HG02981 (cell line): ENCODE results near the gene PCNX2.
A peak's percentile ranks its signal among the peaks of the same experiment; 100 is the strongest.
"Not testable (repeated sequence)": the region's sequence is repeated elsewhere in the genome, so short reads cannot be mapped to it uniquely, and the experiment has no call there.

Experiments used
- ATAC-seq: cut with Tn5 transposase; IDR thresholded peaks from one replicate; pipeline ENCODE4 v1.9.1; 2021; ENCODE audit warnings: mild to moderate bottlenecking, moderate library complexity; ENCODE audit not compliant: unreplicated experiment

Gene PCNX2

GRCh38 chr1:233107716-233108130, 187.8 kb downstream of the PCNX2 start:
- ATAC-seq: not testable (repeated sequence)

- no peak for ATAC-seq
These were observed 188.3 kb downstream of the PCNX2 start for GRCh38 chr1:233107130-233107660.

- ATAC-seq: no peak
These were observed 190.3 kb downstream of the PCNX2 start for GRCh38 chr1:233105225-233105624.

GRCh38 chr1:233102341-233102740, 193.2 kb downstream of the PCNX2 start:
- ATAC-seq: peak; percentile 43

- no peak for ATAC-seq
These were observed 197.5 kb downstream of the PCNX2 start for GRCh38 chr1:233097959-233098580.

GRCh38 chr1:233097546-233097945, 198.0 kb downstream of the PCNX2 start:
- ATAC-seq: no peak

GRCh38 chr1:233094691-233095090, 200.8 kb downstream of the PCNX2 start:
- no peak for ATAC-seq

- ATAC-seq: no peak
These were observed 201.3 kb downstream of the PCNX2 start for GRCh38 chr1:233094269-233094668.

GRCh38 chr1:233090746-233091494, 204.6 kb downstream of the PCNX2 start:
- no peak for ATAC-seq

- no peak for ATAC-seq
These were observed 206.3 kb downstream of the PCNX2 start for GRCh38 chr1:233089251-233089650.

- no peak for ATAC-seq
These were observed 206.9 kb downstream of the PCNX2 start for GRCh38 chr1:233088613-233089012.

- ATAC-seq: no peak
These were observed 208.3 kb downstream of the PCNX2 start for GRCh38 chr1:233086961-233087881.

GRCh38 chr1:233085566-233085965, 210.0 kb downstream of the PCNX2 start:
- ATAC-seq: no peak

- ATAC-seq: peak; percentile 93
These were observed 212.6 kb downstream of the PCNX2 start for GRCh38 chr1:233082778-233083550.

- no peak for ATAC-seq
These were observed 213.8 kb downstream of the PCNX2 start for GRCh38 chr1:233081735-233082134.

- ATAC-seq: not testable (repeated sequence)
These were observed 214.7 kb downstream of the PCNX2 start for GRCh38 chr1:233080827-233081226.

- ATAC-seq: no peak
These were observed 215.2 kb downstream of the PCNX2 start for GRCh38 chr1:233080286-233080685.

- no peak for ATAC-seq
These were observed 216.0 kb downstream of the PCNX2 start for GRCh38 chr1:233079574-233079973.

- ATAC-seq: no peak
These were observed 217.1 kb downstream of the PCNX2 start for GRCh38 chr1:233078396-233078795.

GRCh38 chr1:233075915-233076295, 219.6 kb downstream of the PCNX2 start:
- ATAC-seq: no peak
